ENCODE data around the gene CCT6B. TPM values are rescaled to one million over a fixed set of nuclear protein-coding genes. Genes with fewer than 3 reads are reported as not detected.
A peak's percentile ranks its signal among the peaks of the same experiment; 100 is the strongest.

Gene CCT6B
- total RNA-seq, 1 donor from 2014 or later, result 1.7 TPM

DNA sequence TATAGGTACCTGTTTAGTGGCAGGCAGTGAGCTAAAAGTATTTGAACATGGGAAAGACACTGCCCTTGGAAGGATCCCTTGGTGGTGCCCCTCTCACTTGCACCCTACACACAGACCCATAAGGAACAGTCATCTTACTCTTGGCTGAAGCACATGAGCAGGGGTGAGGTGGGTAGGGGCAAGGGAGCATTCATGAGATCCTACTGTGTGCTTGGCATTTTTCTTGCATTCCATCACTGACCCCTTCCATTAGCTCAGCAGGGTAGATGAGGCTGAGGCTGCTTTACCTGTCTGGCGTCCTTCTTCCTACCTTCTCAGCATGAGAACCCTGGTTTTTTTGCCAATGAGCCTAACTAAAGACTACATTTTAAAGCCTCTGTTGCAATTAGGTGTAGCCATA lies 48.3 kb downstream of the CCT6B start:
- Mint-ChIP-seq H3K27ac (no peak overlapping the region), H3K4me3 (ENCODE audit: low read depth) (no peak overlapping the region), H3K27me3 (peaks cover 3% of the 10 kb centered on the region), H3K9me3 (ENCODE audit: low read depth) (no peaks in the 10 kb centered on the region), H3K4me1 (ENCODE audit: low read depth) (no peaks in the 10 kb centered on the region), H3K36me3 (ENCODE audit: insufficient read depth) (no peaks in the 10 kb centered on the region)
- TF ChIP-seq CTCF (IDR thresholded peaks at IDR 0.05; ENCODE audit: unreplicated experiment), result no peak
- DNase-seq (ENCODE audit: low spot score, unreplicated experiment), result no peak

DNA sequence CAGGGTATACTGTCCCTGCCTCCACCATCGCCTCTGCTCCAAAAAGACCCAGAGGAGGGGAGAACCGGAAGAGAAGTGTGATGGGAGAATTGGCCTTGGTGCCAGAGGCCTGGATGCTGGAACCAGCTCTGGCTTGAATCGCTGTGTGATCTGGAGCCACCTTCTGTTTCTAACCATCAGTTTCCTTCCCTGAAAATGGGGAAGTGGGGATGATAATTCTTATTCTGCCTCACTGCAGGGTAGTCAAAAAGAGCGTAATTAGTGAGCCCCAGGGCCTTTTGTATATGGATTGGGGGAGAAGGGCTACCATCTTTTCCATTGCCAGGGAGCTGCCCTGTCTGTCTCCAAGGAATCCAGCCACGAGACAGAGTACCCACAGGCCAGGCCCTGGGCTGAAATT lies 52.2 kb downstream of the CCT6B start:
- DNase-seq (ENCODE audit: low spot score, unreplicated experiment), result no peak
- H3K9me3 Mint-ChIP-seq (ENCODE audit: low read depth), result no peaks in the 10 kb centered on the region
- no peaks in the 10 kb centered on the region for H3K4me1 Mint-ChIP-seq (ENCODE audit: low read depth)
- no peak for TF ChIP-seq CTCF (IDR thresholded peaks at IDR 0.05; ENCODE audit: unreplicated experiment)
- H3K36me3 Mint-ChIP-seq (ENCODE audit: insufficient read depth), result no peaks in the 10 kb centered on the region
- H3K27ac Mint-ChIP-seq, result no peak overlapping the region
- peaks cover 3% of the 10 kb centered on the region for H3K27me3 Mint-ChIP-seq
- H3K4me3 Mint-ChIP-seq (ENCODE audit: low read depth), result no peak overlapping the region

- no peaks in the 10 kb centered on the region for H3K9me3 Mint-ChIP-seq (ENCODE audit: low read depth)
- DNase-seq (ENCODE audit: low spot score, unreplicated experiment), result no peak
- no peaks in the 10 kb centered on the region for H3K4me1 Mint-ChIP-seq (ENCODE audit: low read depth)
- no peaks in the 10 kb centered on the region for H3K36me3 Mint-ChIP-seq (ENCODE audit: insufficient read depth)
- no peak for TF ChIP-seq CTCF (IDR thresholded peaks at IDR 0.05; ENCODE audit: unreplicated experiment)
- no peak overlapping the region for H3K4me3 Mint-ChIP-seq (ENCODE audit: low read depth)
- peaks cover 29% of the 10 kb centered on the region for H3K27me3 Mint-ChIP-seq
- no peak overlapping the region for H3K27ac Mint-ChIP-seq
Observed at GRCh38 chr17:34902831-34903547, 58.3 kb downstream of the CCT6B start.

DNA sequence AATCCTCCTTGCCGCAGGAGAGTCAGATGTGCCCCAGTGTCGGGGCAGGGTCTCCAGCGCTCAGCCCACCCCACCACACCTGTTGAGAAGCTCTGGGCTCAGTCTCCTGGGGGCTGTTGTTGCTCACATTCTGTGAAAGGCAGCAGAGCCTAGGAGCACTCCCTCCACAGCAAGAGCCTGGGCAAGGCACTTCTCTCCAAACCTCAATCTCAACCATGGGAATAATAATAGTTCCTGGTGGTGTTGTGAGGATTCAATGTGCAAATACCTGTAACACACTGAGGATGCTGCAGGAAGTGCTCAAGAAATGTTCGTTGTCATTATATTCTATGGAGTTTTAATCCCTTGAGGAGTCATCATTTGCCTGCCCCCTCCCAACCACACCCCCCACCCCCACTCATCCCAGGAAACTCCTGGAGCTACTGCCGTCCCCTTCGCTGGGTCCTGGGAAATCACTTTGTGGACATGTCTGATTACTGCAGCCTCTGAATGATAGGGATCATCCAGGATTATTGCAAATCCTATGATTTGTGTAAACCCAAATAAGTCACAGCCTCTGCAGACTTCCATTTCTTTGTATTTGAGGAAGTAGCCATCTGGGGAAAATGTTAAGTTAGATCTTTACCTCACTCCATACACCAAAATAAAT lies 61.5 kb downstream of the CCT6B start:
- Mint-ChIP-seq H3K27me3 (peaks cover 56% of the 10 kb centered on the region), H3K4me3 (ENCODE audit: low read depth) (no peak overlapping the region), H3K36me3 (ENCODE audit: insufficient read depth) (no peaks in the 10 kb centered on the region), H3K4me1 (ENCODE audit: low read depth) (no peaks in the 10 kb centered on the region), H3K9me3 (ENCODE audit: low read depth) (no peaks in the 10 kb centered on the region), H3K27ac (no peak overlapping the region)
- TF ChIP-seq CTCF (IDR thresholded peaks at IDR 0.05; ENCODE audit: unreplicated experiment), result no peak
- DNase-seq (ENCODE audit: low spot score, unreplicated experiment), result no peak

DNA sequence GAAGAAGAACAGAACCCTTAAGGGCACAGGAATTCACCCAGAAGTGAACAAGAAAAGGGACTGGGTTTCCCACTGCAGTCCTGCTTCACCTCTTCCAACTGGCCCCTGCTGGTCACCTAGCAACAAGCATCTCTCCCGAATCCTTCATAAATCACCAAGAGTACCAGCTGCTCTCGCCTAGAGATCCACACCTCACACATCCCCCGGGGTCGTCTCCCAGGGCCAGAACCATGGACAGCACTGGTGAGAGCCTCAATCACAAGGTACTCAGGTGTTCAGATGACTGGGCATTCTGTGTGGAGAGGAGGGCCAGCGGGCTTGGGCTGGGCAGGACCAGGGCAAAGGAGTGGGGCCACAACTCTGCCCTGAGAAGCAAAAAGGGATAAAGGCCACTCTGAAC lies 65.9 kb downstream of the CCT6B start:
- peak; percentile 15 for DNase-seq (ENCODE audit: low spot score, unreplicated experiment)
- Mint-ChIP-seq H3K4me1 (ENCODE audit: low read depth) (no peaks in the 10 kb centered on the region), H3K9me3 (ENCODE audit: low read depth) (no peaks in the 10 kb centered on the region), H3K4me3 (ENCODE audit: low read depth) (no peak overlapping the region), H3K36me3 (ENCODE audit: insufficient read depth) (no peaks in the 10 kb centered on the region), H3K27ac (no peak overlapping the region), H3K27me3 (peaks cover 59% of the 10 kb centered on the region)
- TF ChIP-seq CTCF (IDR thresholded peaks at IDR 0.05; ENCODE audit: unreplicated experiment), result no peak

Measured in progenitor cell of endocrine pancreas (in vitro differentiated cells).